ENCODE results near the gene SLC9A9. TPM values are rescaled to one million over a fixed set of nuclear protein-coding genes. Genes with fewer than 3 reads are reported as not detected.

Gene SLC9A9
- polyA plus RNA-seq, 1 of the 3 experiments (the other 2 are of a cell fraction) = 0.05 TPM

- no peak for DNase-seq
- H3K36me3 ChIP-seq (replicated peaks in 1 of 2; ENCODE audit: control insufficient read depth in 1 of 2, insufficient read depth in 2 of 2, low read length in 1 of 2) = no peaks in the 10 kb centered on the region
- no peaks in the 10 kb centered on the region for H4K20me1 ChIP-seq (ENCODE audit: insufficient read depth)
- no peaks in the 10 kb centered on the region for H3F3A ChIP-seq (replicated peaks; ENCODE audit: insufficient read depth)
- H3K4me2 ChIP-seq = peak overlapping the region; percentile 53; the same call in 1 of the 2 replicates
- H3K9me3 ChIP-seq = no peaks in the 10 kb centered on the region
- peak overlapping the region; percentile 50; the same call in 1 of the 2 replicates for H2AFZ ChIP-seq (ENCODE audit: low read depth)
- TF ChIP-seq PBX3 (IDR thresholded peaks at IDR 0.05) (no peak), CTCF (IDR thresholded peaks at IDR 0.05) (no peak), MAX (IDR thresholded peaks at IDR 0.05; ENCODE audit: low read depth) (no peak), SIN3A (IDR thresholded peaks at IDR 0.05; ENCODE audit: borderline replicate concordance, low read depth, low read length) (no peak), TAF1 (IDR thresholded peaks at IDR 0.05; ENCODE audit: borderline replicate concordance, low read depth, low read length) (no peak), TEAD4 (IDR thresholded peaks at IDR 0.05; ENCODE audit: borderline replicate concordance, insufficient read depth) (no peak), USF2 (IDR thresholded peaks at IDR 0.05; ENCODE audit: borderline replicate concordance, low read depth, low read length) (no peak)
- H3K4me1 ChIP-seq (ENCODE audit: control insufficient read depth in 1 of 2, insufficient read depth in 2 of 2, low read depth in 1 of 2, low read length in 1 of 2) = peaks cover 0 to 11% of the 10 kb centered on the region in 2 experiments; a peak in 1 of 4 replicates
- CTCF ChIA-PET = no interaction called here
- no peaks in the 10 kb centered on the region for H3K9me2 ChIP-seq
- no peak overlapping the region for H3K9ac ChIP-seq
- peaks cover 4% of the 10 kb centered on the region; the same call in 1 of the 2 replicates for H3K27me3 ChIP-seq (ENCODE audit: insufficient read depth)
- H3K4me3 ChIP-seq (ENCODE audit: low read depth in 2 of 2, low read length in 1 of 2) = no peak overlapping the region
- POLR2A ChIA-PET = no interaction called here
- no peaks in the 10 kb centered on the region for H3K79me2 ChIP-seq (ENCODE audit: insufficient read depth)
- WGBS (ENCODE audit: low lambda C conversion rate) = 49% methylated on average over 18 of the region's 18 CpGs
- H3K27ac ChIP-seq (ENCODE audit: low read depth in 2 of 2, low read length in 1 of 2) = no peak overlapping the region
These were observed 251.2 kb downstream of the SLC9A9 start for GRCh38 chr3:143596957-143597642.

- Histone ChIP-seq H3K36me3 (replicated peaks in 1 of 2; ENCODE audit: control insufficient read depth in 1 of 2, insufficient read depth in 2 of 2, low read length in 1 of 2) (no peaks in the 10 kb centered on the region), H2AFZ (ENCODE audit: low read depth) (no peak overlapping the region), H3K9ac (no peak overlapping the region), H4K20me1 (ENCODE audit: insufficient read depth) (no peaks in the 10 kb centered on the region), H3K9me3 (no peaks in the 10 kb centered on the region), H3K79me2 (ENCODE audit: insufficient read depth) (no peaks in the 10 kb centered on the region), H3K27me3 (ENCODE audit: insufficient read depth) (peaks cover 4% of the 10 kb centered on the region; the same call in 1 of the 2 replicates), H3F3A (replicated peaks; ENCODE audit: insufficient read depth) (no peaks in the 10 kb centered on the region), H3K4me3 (ENCODE audit: low read depth in 2 of 2, low read length in 1 of 2) (no peak overlapping the region), H3K4me2 (no peak overlapping the region), H3K9me2 (no peaks in the 10 kb centered on the region), H3K27ac (ENCODE audit: low read depth in 2 of 2, low read length in 1 of 2) (no peak overlapping the region), H3K4me1 (ENCODE audit: control insufficient read depth in 1 of 2, insufficient read depth in 2 of 2, low read depth in 1 of 2, low read length in 1 of 2) (no peaks in the 10 kb centered on the region; a peak in 1 of 4 replicates)
- WGBS (ENCODE audit: low lambda C conversion rate) = 4% methylated on average over 3 of the region's 3 CpGs
- DNase-seq = no peak
- ChIA-PET CTCF (no interaction called here), POLR2A (no interaction called here)
- TF ChIP-seq FOSL2 (IDR thresholded peaks at IDR 0.05; ENCODE audit: borderline replicate concordance, low read depth) (no peak), RCOR1 (IDR thresholded peaks at IDR 0.05; ENCODE audit: low read length) (no peak), REST (IDR thresholded peaks at IDR 0.05; ENCODE audit: low read depth, low read length) (no peak), ELF1 (IDR thresholded peaks at IDR 0.05) (no peak), GABPA (IDR thresholded peaks at IDR 0.05; ENCODE audit: low read depth) (no peak), CHD2 (IDR thresholded peaks at IDR 0.05; ENCODE audit: low read length, partially characterized antibody) (no peak), MEF2A (IDR thresholded peaks at IDR 0.05; ENCODE audit: borderline replicate concordance, low read depth) (no peak), IRF3 (IDR thresholded peaks at IDR 0.05; ENCODE audit: low read depth, low read length) (no peak)
These were observed 252.7 kb downstream of the SLC9A9 start for GRCh38 chr3:143595456-143596077.

Measured in SK-N-SH (cell line).